Sigmoid colon (tissue), 4 donors: ENCODE measurements around the gene HSPA4.

Experiments
- EP300 ChIP-seq, 4 donors: sonication (generic); formaldehyde crosslinking; IDR thresholded peaks; one replicate each; pipeline ENCODE4 v1.6.1; 2017; ENCODE audit warnings: antibody characterized with exemption in 4 of 4
- POLR2A ChIP-seq, 2 donors: fragments of 450-650 bp; IDR thresholded peaks; one replicate each; pipeline ENCODE4 v1.6.1; 2016; ENCODE audit warnings: antibody characterized with exemption in 2 of 2, mild to moderate bottlenecking in 2 of 2, moderate library complexity in 2 of 2
- TF ChIP-seq, protein P1 (sequence below), 4 experiments: fragments of 450-650 bp in 3 of 4; fragments of 200-600 bp in 1 of 4; IDR thresholded peaks; one replicate each; pipeline ENCODE4 v1.5.1; 2016 to 2019; ENCODE audit warnings: antibody characterized with exemption in 4 of 4, mild to moderate bottlenecking in 3 of 4, moderate library complexity in 2 of 4

DNA sequence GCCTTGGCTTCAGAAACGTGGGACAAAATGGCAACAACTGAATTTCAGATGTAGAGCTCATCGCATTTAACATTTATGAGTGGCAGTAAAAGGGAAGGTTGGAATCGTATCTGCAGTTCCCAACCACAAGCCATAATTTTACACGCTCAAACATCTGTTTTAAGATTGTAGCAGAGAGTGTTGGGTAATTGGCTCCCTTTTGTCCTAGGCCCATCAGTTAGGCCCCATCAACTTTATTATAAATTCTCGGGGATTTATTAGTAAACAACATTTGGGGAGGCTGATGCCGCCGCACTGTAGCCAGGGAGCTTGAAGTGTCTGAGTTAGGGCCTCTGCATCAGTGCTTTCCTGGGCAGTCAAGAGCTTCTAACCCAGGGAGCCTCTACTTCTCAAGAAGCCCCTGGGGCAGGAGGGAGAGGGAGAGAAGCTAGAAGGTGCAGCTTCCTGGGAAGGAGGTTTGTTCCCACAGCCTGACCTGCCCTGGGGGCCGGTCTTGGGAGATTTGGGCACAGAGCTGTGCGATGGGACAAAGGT, 66.2 kb downstream of the HSPA4 start:
- TF ChIP-seq POLR2A (IDR thresholded peaks at IDR 0.05) (no peak), EP300 (IDR thresholded peaks at IDR 0.05) (no peak)
- TF ChIP-seq, protein P1, sequence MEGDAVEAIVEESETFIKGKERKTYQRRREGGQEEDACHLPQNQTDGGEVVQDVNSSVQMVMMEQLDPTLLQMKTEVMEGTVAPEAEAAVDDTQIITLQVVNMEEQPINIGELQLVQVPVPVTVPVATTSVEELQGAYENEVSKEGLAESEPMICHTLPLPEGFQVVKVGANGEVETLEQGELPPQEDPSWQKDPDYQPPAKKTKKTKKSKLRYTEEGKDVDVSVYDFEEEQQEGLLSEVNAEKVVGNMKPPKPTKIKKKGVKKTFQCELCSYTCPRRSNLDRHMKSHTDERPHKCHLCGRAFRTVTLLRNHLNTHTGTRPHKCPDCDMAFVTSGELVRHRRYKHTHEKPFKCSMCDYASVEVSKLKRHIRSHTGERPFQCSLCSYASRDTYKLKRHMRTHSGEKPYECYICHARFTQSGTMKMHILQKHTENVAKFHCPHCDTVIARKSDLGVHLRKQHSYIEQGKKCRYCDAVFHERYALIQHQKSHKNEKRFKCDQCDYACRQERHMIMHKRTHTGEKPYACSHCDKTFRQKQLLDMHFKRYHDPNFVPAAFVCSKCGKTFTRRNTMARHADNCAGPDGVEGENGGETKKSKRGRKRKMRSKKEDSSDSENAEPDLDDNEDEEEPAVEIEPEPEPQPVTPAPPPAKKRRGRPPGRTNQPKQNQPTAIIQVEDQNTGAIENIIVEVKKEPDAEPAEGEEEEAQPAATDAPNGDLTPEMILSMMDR (IDR thresholded peaks at IDR 0.05), result no peak
